ENCODE data around the gene BLTP2.

GRCh38 chr17:28663723-28664122 is 18.8 kb upstream of the BLTP2 start:
- TF ChIP-seq POLR2A (IDR thresholded peaks at IDR 0.05; ENCODE audit: low read length) (no peak), GATA1 (IDR thresholded peaks at IDR 0.05; ENCODE audit: low read depth, low read length) (no peak)

Measured in erythroblast (primary cell).